ENCODE measurements around the gene APC.

DNA sequence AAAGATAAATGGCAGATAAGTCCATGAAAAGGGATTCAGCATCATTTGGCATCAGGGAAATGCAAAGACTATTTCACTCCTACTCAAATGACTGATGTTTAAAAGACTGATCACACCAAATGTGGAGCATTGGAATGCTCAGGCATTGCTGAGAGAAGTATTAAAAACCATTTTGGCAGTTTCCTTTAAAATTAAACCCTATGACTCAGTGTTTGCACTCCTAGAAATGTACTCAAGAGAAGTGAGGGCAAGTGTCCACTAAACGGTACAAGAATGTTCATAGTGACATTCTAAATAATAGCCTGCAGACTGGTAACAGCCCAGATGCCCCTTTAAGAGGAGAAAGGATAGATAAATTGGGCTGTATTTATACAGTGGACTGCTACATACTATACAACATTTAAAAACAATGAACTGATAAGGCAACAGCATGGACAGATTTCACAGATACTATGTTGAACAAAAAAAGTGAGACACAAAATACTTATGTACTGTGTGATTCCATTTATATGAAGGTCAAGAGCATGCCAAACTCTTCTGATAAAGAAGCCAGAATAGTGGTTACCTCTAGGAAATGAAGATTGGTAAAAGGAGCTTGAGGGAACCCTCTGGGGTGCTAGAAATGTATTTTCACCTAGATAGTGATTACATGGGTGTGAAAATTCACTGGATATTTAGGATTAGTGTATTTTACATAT, 24.6 kb downstream of the APC start:
- TF ChIP-seq CTCF (IDR thresholded peaks at IDR 0.05; ENCODE audit: insufficient read depth, low read depth, low read length) (no peak), EZH2 (IDR thresholded peaks at IDR 0.05; ENCODE audit: insufficient read depth, low read length) (no peak)

All from astrocyte (in vitro differentiated cells and primary cell).